Measurements from ENCODE around the gene CDK5RAP2. TPM values are rescaled to one million over a fixed set of nuclear protein-coding genes. Genes with fewer than 3 reads are reported as not detected.
"Not testable (repeated sequence)": the region's sequence is repeated elsewhere in the genome, so short reads cannot be mapped to it uniquely, and the experiment has no call there.

CDK5RAP2 gene
- polyA plus RNA-seq, 4 donors = 42.8 to 69.2 (median 61.7) TPM

DNA sequence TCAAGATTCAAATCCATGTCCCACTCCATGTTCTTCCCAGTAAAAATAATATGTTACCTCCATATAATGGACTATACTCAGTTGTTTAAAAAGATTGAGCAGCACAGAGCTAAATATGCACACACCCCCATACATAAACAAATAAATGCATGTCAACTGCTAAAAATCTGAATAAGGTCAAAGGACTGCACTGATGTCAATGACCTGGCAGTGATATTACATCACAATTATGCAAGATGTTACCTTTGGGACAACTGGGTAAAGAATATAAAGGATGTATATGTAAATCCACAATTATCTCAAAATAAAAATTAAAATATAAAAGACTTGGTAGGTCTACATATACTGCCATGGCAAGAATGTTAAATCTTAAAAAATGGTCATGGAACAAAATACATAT is 57.9 kb downstream of the CDK5RAP2 start:
- no peak for DNase-seq (ENCODE audit: low read depth in 4 of 4, low spot score in 3 of 4)

DNA sequence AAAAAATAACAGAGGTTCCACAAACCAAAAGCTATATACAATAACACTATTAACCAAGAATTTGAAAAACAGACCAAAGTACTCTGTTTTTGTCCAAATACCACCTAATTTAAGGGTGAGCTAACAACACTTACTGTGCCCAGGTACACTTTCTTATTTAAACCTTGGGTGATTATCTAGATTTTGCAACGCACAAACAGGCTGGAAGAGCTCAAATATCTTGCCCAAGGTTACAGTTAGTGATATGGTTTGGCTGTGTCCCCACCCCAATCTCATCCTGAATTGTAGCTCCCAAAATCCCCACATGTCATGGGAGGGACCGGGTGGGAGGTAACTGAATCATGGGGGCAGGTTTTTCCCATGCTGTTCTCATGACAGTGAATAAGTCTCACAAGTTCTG is 58.9 kb downstream of the CDK5RAP2 start:
- DNase-seq (ENCODE audit: low read depth in 4 of 4, low spot score in 3 of 4) = no peak

DNA sequence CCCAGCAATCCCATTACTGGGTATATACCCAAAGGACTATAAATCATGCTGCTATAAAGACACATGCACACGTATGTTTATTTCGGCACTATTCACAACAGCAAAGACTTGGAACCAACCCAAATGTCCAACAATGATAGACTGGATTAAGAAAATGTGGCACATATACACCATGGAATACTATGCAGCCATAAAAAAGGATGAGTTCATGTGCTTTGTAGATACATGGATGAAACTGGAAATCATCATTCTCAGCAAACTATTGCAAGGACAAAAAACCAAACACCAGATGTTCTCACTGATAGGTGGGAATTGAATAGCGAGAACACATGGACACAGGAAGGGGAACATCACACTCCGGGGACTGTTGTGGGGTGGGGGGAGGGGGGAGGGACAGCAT is 64.0 kb downstream of the CDK5RAP2 start:
- DNase-seq (ENCODE audit: low read depth in 4 of 4, low spot score in 3 of 4) = not testable (repeated sequence)

DNA sequence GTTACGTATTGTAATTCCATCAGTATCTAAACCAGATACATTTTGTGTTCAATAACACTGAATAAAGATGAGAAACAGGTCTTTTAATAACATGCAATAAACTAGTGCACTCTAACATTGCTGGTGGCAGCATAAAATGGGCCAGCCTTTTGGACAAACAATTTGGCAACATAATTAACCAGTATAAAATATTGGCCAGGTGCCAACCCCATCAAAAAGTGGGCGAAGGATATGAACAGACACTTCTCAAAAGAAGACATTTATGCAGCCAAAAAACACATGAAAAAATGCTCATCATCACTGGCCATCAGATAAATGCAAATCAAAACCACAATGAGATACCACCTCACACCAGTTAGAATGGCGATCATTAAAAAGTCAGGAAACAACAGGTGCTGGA is 64.5 kb downstream of the CDK5RAP2 start:
- DNase-seq (ENCODE audit: low read depth in 4 of 4, low spot score in 3 of 4) = not testable (repeated sequence)

DNA sequence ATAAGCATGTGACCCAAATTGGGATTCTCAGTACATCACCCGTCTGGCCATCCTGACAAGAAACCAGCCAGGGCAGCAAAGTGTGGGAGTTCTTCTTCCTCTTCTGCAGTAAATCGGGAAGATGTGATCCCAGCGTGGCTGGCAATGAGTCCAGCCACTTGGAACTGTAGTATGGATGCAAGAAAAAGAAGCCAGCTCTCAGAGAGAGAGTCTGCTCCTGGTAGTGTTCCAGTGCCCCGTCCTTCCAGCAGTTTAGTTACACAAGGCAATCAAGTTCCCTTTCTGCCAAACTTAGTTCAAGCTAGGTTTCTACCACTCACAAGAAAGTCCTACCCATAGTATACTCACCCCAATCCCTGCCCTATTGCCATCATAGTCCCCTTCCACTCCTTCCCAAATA is 65.6 kb downstream of the CDK5RAP2 start:
- DNase-seq (ENCODE audit: low read depth in 4 of 4, low spot score in 3 of 4) = no peak

DNA sequence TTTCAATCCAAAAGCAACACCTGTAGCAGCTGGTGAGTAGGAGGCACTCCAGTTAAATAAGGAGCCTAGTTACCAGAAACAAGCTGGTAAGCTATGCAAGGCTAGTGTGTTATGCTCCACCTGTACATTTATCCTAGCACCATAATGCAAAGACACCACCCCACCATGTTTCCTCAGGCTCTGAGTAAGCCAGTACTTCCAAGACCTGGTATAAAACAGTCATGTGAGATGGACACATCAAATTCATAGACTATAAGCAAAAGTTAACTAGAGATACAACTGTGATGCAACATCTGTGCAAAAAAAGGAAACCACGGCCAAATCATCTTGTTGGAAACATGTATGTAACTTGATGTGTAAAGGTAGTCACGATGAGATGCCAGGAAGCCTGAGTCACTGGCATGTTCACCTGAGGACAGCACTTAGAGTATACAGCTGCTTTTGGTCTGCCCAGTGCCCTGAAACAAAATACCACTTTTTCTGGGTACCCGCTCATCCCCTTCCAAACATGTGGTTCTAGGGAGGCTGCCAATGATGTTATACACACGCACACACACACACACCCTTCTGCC is 66.1 kb downstream of the CDK5RAP2 start:
- no peak for DNase-seq (ENCODE audit: low read depth in 4 of 4, low spot score in 3 of 4)

DNA sequence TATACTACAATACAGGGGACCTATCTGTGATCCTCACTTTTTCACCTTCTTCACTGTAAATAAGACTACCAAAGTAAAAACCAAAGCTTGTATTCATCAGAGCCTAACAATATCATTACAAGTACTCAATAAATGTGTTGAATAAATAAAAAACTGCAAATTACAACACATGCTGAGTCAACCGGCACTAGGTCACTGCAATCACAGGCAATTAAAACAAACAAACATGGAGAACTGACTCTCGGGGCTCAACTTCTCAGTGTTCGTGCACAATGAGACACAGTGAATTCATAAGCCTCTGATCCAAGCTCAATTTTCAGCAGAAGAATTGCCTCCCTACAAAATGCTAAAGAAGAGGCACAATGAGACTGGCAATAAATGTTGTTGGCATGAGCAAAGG is 69.2 kb downstream of the CDK5RAP2 start:
- DNase-seq (ENCODE audit: low read depth in 4 of 4, low spot score in 3 of 4) = no peak

DNA sequence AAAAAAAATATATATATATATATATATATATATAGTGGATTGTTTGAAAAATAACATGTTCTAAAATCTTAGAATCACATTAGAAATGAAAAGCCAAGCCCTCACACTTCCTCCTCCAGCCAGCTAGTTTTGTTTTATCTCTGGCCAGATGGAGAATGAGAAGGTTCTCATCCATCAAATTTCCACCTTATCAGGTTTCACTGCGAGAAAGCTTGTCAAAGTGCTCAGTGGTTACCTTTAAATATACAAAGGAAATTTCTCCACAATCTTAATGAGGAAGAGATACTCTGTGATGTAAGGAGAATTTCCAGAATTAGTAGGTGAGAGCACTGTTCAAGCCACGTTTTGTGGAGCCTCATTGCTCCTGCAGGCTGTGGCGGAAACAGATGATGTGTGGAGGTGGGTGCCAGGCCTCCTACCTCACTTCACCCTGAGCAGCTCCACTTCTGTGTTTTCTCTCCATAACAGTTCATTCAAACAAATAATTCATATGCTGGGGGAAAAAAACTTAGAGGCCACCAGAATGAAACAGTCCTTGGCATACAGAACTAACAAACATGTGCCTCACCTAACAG is 71.9 kb downstream of the CDK5RAP2 start:
- DNase-seq (ENCODE audit: low read depth in 4 of 4, low spot score in 3 of 4) = no peak

DNA sequence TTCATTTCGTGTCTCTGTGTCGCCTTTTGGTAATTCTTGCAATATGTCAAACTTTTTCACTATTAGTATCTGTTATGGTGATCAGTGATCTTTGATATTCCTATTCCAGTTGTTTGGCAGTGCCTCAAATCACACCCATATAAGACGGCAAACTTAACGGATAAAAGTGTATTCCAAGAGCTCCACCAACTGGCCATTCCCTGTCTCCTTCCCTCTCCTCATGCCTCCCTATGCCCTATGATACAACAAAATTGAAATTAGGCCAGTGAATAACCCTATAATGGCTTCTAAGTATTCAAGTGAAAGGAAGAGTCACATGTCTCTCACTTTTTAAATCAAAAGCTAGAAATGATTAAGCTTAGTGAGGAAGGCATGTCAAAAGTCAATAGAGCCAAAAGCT is 74.8 kb downstream of the CDK5RAP2 start:
- DNase-seq (ENCODE audit: low read depth in 4 of 4, low spot score in 3 of 4) = no peak

DNA sequence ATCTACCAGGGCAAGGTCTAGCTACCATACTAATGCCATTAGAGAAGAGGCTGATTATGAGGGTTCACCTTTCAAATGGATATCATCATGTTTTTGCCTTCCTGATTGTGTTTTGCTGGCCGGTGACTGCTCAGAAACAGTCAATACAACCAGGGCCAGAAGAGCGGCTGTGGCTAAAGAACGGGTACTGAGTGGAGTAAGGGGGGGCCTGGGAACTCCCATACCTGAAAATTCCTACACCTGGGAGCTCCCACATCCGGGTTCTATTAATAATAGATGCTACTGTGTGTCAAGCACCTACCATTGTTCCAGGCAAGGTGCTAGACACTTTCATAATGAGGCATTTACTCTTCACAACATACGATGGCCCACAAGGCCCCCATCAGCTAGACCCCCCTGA is 79.2 kb downstream of the CDK5RAP2 start:
- DNase-seq (ENCODE audit: low read depth in 4 of 4, low spot score in 3 of 4) = no peak

DNA sequence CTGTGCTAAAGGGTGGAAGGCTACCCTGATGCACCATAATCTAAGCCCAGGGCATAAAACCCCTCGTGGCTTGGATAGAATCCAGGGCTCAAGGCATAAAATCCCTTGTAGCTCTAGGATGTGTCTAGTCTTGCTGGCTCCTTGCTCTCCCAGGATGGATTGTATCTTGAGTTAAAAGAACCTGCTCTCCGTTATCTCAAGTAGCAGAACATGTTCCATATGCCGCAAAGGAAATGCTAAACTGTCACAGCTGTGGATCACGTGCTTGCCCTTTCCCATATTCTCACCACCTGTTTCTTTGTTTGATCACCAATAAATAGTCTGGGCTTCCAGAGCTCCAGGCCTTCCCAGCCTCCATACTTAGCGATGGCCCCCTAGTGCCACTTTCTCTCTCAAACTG is 82.1 kb downstream of the CDK5RAP2 start:
- not testable (repeated sequence) for DNase-seq (ENCODE audit: low read depth in 4 of 4, low spot score in 3 of 4)

DNA sequence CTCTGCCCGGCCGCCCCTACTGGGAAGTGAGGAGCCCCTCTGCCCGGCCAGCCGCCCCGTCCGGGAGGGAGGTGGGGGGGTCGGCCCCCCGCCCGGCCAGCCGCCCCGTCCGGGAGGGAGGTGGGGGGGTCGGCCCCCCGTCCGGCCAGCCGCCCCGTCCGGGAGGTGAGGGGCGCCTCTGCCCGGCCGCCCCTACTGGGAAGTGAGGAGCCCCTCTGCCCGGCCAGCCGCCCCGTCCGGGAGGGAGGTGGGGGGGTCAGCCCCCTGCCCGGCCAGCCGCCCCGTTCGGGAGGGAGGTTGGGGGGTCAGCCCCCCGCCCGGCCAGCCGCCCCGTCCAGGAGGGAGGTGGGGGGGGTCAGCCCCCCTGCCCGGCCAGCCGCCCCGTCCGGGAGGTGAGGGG is 83.5 kb downstream of the CDK5RAP2 start:
- not testable (repeated sequence) for DNase-seq (ENCODE audit: low read depth in 4 of 4, low spot score in 3 of 4)

DNA sequence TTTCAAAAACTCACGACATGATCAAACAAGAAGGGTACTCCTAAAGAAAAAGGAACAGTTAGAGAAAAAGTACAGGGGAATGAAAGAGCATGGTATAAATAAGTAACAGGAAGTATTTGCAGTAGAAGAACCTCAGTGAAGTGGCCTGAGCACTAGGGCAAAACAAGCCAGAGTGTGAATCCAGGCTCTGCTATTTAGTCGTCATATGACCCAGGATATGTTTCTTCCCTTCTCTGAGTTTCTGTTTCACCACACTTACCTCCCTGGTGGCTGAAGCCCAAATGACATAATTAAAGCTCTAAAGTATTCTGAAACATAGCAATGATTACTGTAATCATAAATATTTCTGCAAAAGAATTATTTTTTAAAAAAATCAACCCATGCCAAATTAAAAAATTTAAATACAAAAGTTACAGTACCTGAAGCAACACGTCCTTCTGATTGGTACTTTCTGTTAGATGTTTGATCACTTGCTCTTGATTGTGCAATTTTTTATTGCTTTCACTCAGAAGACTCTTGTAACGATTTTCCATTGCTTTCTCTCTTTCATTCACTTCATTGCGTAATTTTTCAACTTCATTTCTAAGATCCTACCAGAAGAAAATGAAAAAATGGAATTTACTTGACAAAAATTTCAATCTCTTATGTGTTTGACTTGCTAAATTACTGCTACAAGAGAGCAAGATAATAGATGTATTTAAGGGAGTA is 88.9 kb downstream of the CDK5RAP2 start:
- no peak for DNase-seq (ENCODE audit: low read depth in 4 of 4, low spot score in 3 of 4)

DNA sequence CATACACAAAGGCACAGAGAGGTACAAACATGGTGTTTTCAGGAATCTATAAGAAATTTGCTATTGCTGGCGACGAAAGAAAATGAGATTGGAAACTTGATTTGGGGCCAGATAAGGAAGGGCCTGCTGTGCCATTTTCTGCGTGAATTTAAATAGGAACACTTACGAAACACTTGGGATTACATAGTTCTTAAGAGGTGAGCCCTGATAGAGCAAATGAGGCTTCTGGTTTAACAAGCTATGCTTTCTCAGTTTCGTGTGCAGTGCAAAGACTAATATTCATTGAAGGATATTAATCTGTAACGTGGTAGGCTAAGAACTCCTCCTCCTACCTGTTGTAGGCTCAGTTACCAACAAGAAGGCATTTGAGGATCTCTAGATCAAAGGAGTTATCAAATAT is 93.1 kb downstream of the CDK5RAP2 start:
- no peak for DNase-seq (ENCODE audit: low read depth in 4 of 4, low spot score in 3 of 4)

DNA sequence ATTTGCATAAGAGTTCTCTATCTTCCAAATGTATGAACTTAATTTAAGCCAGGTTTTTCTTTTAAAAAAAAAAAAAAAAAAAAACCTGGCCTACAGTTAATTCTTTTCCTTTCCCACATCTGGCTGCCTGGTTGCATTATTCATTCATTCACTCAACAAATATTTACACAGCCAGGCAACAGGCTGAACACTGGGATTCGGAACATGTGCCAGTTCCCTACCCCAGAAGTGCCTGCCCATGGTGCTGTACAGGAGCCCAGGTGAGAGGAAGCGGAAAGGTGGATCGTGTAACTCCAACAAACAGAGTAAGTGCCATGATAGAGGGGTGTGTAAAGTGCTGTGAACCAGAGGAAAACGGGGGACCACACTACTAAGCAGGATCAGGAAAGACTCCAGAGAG is 93.6 kb downstream of the CDK5RAP2 start:
- DNase-seq (ENCODE audit: low read depth in 4 of 4, low spot score in 3 of 4) = no peak

DNA sequence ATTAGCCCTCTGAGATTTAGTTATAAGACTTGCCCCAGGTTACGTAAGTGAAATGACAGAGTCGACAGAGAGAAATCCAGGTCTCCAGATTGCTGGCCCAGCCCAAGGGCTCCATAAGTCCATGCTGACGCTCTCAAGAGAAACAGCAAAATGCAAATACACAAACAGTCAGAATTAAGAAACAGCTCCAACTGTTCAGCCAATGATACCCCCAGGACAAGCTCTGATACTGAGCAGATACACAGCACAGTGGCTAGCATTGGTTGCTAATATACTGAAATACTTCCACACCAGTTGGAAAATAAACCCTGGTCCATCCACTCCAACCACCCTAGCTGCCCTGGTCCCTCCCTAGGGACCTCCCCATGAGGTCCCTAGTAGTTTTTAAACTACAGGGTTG is 94.2 kb downstream of the CDK5RAP2 start:
- DNase-seq (ENCODE audit: low read depth in 4 of 4, low spot score in 3 of 4) = no peak

DNA sequence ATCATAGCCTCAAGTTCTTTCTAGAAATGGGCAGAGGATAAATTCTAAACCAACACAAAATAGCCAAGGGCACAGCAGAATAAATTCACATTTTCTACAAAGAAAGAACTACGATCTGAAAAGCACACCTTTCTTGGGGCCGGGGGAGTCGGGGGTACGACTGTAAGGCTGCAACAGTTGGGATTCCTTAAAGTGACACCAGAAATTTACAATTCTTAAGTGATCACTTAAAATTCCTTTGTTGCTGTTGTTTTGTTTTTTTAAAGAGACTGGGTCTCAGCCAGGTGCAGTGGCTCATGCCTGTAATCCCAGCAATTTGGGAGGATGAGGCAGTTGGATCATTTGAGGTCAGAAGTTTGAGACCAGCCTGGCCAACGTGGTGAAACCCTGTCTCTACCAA is 95.8 kb downstream of the CDK5RAP2 start:
- DNase-seq (ENCODE audit: low read depth in 4 of 4, low spot score in 3 of 4) = no peak

DNA sequence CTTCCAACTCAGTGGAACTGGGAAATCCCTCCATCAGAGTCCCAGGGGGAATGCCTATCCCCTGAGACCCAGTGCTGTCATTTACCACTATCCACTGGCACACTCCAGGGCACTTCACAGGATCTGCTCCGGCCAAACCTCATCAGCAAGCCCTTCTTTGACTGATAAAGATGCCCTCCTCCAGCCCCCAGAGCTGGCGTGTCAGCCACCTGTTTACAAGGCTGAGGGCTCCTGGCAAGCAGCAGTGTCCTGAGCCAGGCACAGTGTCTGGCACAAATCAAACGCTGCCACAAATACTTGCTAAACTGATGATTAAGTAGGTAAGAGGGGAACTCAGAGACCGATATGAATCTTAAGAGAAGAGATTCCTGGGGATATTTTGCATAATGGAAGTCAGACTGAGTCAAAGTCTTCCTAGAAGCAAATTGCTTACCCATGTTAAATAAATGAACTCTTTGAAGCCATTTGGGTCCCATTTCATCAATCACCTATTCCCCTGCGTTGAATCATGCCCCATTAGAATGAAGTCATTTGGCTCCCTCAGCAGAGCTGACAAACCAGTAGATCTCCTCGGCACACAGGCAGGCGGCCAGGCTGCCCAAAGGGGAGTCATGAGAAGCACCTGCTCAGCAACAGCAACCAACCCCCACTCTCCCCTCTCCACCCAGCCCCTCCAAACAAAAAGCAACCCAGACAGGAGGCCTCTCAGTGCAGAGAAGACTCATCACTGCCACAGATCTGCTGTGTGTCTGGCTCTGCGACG is 97.4 kb downstream of the CDK5RAP2 start:
- DNase-seq (ENCODE audit: low read depth in 4 of 4, low spot score in 3 of 4) = no peak

DNA sequence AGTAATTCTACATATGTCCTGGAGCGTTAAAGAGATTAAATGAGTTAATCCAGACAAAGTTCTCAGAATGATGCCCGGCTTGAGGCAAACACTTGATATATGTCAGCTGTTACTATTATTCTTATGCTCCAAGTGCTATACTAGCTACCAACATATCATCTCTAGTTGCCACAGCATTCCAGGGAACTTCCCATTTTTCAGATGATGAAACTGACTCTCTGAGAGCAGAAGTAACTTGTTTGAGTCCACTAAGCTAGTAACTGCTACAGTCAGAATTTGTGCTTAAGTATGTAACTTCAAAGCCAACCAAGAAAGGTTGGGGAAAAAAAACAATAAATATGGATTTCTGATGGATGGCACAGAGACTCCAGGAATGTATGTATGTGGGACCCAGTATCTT is 98.1 kb downstream of the CDK5RAP2 start:
- DNase-seq (ENCODE audit: low read depth in 4 of 4, low spot score in 3 of 4) = no peak

DNA sequence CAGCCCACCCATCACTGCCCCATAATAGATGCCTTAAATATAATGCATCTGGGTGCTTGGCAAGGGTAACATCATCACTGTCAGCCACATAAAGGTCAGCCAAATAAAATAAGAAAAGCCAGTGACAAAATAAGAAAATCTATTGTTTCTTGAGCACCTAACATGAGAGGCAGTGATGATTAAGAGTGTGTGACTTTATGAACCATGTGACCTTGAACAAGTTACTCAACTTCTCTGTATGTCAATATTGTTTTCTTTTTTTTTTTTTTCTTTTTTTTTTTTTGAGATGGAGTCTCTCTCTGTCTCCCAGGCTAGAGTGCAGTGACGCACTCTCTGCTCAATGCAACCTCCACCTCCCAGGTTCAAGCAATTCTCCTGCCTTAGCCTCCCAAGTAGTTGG is 98.7 kb downstream of the CDK5RAP2 start:
- DNase-seq (ENCODE audit: low read depth in 4 of 4, low spot score in 3 of 4) = no peak

DNA sequence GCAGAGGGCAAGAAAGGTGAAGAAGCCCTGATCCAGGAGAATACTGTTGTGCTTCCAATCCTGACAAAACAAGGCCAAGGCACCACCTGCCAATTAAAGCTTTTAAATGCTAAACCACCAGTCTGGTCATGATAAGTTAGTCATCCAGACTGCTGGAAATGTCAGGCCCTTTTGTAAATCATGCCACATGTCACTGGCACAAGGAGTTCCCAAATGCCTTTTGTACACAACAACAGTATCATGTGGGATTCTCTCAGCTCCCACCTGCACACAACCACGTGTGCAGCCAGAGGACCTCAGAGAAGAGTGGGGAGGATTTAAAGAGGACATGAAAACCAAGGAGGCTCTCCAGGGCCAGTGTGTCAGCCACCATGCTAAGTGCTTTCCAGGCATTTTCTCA is 99.3 kb downstream of the CDK5RAP2 start:
- no peak for DNase-seq (ENCODE audit: low read depth in 4 of 4, low spot score in 3 of 4)

DNA sequence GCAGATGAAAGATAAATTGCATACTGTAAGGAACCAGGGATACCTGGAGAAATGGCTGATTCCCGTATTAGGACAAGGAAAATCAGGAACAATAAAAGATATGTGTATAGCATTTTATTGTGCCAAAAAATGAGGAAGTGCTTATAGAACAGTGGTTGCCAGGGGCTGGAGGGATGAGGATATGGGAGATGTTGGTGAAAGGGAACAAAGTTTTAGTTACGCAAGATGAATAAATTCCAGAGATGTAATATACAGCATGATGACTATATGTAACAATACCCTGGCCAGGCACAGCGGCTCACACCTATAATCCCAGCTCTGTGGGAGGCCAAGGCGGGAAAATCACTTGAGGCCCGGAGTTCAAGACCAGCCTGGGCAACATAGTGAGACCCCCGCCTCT is 101.8 kb downstream of the CDK5RAP2 start:
- no peak for DNase-seq (ENCODE audit: low read depth in 4 of 4, low spot score in 3 of 4)

All from left renal pelvis (tissue), 4 donors.